Measurements from ENCODE around the gene CLCN1.
"Not testable (repeated sequence)": the region's sequence is repeated elsewhere in the genome, so short reads cannot be mapped to it uniquely, and the experiment has no call there.

The CLCN1 gene

GRCh38 chr7:143384661-143385631 lies 69.0 kb downstream of the CLCN1 start:
- peak; percentile 5 for DNase-seq (ENCODE audit: low spot score)

DNA sequence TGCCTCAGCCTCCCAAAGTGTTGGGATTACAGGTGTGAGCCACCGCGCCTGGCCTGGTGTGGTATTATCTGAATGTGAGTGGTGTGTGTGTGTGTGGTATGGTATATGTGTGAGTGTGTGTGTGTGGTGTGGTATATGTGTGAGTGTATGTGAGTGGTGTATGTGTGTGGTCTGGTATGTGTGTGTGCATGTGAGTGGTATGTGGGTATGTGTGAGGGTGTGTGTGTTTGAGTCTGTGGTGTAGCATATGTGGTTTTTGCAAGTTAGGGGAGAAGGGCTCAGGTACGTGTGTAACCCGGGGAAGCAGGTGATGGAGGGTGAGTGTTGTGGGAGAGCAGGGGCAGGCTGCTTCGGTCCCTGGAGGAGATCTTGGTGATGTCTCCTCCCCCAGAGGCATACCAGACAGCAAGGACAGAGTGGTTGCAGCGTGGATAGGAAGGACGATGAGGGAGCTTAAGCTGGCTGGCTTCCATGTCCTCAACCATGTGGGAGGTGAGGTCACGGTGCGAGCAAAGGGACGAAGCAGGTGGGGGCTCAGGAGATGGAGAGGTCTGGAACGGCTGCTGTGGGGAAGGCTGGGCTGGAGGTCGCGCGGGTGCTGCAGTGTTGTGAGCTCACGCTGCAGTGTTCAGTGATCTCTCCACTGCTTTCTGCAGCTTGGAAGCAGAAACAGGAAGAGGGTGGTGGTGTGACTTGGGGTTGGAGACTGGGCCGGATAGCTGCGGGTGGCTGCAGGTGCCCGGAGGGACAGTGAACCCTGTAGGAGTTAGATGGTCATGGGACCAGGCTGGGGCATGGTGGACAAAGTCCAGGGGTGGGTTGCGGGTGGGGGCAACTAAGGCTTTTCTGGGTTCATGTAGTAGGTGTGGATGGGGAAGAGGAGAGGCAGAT lies 70.2 kb downstream of the CLCN1 start:
- DNase-seq (ENCODE audit: low spot score): peak; percentile 10

GRCh38 chr7:143387156-143387975 lies 71.5 kb downstream of the CLCN1 start:
- no peak for DNase-seq (ENCODE audit: low spot score)

- no peak for DNase-seq (ENCODE audit: low spot score)
These were observed 72.1 kb downstream of the CLCN1 start for GRCh38 chr7:143388051-143388450.

DNA sequence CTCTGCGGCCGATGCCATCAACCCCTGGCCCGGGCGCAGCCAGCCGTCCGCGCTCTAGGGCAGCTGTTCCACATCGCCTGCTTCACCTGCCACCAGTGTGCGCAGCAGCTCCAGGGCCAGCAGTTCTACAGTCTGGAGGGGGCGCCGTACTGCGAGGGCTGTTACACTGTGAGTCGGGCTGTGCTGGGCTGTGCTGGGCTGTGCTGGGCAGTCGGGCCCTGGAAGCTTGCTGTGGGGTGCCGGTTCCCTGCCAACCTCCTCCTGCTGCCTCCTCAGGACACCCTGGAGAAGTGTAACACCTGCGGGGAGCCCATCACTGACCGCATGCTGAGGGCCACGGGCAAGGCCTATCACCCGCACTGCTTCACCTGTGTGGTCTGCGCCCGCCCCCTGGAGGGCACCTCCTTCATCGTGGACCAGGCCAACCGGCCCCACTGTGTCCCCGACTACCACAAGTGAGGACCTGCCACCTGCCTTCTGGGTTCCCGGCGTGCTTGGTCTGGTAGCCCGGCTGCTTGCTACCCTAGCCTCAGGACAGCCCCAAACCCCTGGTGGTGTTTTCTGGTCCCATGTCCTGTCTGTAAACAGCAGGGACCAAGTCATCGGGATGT lies 72.7 kb downstream of the CLCN1 start:
- DNase-seq (ENCODE audit: low spot score): no peak

- DNase-seq (ENCODE audit: low spot score): no peak
These were observed 73.6 kb downstream of the CLCN1 start for GRCh38 chr7:143389316-143390103.

DNA sequence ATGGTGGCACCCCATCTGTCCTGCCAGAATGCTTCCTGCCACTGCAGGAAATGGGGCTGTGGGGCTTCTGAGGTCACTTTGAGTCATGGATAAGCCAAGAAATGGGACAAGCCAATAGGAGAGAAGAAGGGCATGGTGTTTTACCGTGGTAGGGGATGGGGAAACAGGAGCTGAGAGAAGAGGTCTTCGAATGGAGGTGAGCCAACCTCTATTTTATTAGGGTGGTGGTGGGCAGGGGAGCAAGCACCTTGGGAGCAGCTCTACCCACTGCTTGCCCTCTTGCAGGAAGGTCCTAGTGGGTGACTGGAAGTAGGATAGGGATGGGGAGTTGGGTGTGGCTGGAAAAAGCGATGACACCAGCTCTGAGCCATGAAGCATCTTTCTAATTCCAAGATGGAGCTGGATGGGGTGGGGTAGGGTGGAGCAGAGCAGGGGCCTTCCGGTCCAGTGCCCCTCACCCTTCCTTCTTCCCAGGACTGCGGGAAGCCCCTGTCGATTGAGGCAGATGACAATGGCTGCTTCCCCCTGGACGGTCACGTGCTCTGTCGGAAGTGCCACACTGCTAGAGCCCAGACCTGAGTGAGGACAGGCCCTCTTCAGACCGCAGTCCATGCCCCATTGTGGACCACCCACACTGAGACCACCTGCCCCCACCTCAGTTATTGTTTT lies 74.3 kb downstream of the CLCN1 start:
- DNase-seq (ENCODE audit: low spot score): no peak

GRCh38 chr7:143390773-143391317 lies 74.9 kb downstream of the CLCN1 start:
- DNase-seq (ENCODE audit: low spot score): no peak

DNA sequence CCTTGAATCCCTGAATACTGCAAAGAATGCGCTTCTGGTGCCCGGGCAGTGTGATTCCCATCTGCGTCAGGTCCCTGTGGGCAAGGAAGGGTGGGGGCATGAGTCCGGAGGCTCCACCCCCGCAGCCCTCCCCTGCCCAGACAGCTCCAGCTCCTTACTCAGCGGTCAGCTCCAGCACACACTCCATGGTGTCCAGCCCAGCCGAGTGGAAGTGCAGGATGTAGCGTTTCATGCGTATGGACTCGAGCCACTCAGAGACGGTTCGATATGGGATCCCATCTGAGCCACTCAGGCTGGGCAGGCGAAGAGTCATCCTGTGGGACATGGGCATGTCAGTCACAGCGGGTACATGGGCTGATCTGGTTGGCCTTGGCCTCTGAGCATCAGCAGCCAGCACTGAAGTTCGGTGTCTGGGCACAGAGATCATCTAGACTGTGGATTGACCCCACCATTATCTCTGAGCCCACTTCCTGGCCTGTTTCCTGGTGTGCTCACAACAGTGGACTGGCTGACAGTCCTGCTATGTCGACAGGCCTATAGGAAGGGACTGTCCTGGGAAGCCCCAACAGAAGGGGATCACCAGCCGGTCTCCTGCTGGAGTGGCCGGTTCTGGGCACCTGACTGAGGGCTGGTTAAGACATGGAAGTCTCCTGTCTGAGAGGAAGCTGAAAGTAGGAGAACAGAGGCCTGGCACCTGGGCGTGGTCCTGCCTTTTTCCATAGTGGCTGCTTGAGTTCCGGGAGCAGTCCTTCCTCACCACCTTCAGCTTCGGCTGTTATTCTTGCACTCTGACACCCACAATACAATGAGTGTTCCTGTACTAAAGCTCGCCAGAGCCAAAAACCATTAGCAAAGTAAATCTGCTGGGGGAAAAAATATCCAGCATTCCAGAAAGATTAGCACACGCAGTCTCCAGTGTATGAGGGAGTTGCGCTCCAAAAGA lies 75.8 kb downstream of the CLCN1 start:
- DNase-seq (ENCODE audit: low spot score): peak; percentile 94

- not testable (repeated sequence) for DNase-seq (ENCODE audit: low spot score)
These were observed 76.5 kb downstream of the CLCN1 start for GRCh38 chr7:143392427-143392826.

- DNase-seq (ENCODE audit: low spot score): no peak
These were observed 77.0 kb downstream of the CLCN1 start for GRCh38 chr7:143392875-143393266.

DNA sequence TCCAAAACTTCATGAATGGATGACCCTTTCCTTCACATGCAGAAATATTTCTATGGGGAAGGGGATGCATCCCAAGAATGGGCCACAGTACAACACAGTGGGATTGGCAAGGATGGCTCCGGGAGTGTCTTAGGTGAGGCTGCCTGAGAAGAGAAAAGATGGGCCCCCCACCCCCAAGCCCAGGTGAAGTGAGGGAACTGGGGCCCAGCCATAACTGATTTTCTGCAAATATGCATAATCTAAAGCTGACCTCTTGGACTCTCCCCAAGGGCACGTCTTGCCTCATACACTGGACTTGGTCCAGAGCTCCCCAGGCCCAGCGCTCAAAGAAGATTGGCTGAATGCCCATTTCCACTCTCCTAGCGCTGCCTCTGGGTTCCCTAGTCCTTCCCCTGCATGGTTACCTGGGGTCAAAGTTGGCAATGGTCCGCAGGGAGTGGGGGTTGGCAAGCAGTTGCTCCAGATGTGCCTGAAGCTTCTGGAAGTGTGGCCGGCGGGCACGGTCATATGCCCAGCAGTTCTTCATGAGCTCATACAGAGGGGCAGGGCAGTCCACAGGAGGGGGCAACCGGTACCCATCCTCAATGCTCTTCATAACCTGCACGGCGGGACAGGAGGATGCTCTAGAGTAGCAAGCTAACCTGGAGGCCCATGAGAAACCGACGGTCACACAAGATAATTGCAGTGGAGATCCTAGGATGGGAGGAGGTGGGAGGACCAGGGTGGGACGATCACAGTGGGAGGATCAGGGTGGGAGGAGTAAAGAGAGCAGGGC lies 77.5 kb downstream of the CLCN1 start:
- no peak for DNase-seq (ENCODE audit: low spot score)

DNA sequence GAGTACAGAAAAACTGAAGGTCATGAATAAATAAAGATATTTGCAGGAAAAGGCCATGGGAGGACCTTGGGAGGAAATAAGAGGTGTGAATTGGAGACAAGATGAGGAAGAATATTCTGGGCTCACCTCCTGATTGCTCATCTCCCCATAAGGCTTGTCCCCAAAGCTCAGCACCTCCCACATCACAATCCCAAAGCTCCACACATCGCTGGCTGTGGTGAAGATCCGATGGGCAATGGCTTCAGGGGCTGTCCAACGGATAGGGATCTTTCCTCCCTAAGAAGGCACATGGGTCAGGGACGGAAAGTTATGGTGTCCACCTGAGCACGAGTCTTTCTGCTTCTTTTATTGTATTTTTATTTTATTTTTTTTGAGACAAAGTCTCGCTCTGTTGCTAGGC lies 78.2 kb downstream of the CLCN1 start:
- no peak for DNase-seq (ENCODE audit: low spot score)

DNA sequence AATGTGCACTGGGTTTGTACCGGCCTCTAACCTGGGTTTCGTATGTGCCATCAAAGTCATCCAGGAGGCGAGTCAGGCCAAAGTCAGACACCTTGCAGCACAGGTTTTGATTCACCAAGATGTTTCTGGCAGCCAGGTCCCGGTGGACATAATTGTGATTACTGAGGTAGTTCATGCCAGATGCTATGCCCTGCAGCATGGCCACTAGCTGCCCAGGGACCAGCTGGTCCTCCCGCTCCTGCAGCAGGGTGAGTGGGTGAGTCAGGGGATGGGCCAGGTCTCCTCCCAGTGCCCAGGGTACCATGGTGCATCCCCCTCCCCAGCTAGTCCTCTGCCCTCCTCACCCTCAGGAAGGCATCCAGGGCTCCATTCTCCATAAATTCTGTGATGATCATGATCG lies 78.9 kb downstream of the CLCN1 start:
- no peak for DNase-seq (ENCODE audit: low spot score)

- DNase-seq (ENCODE audit: low spot score): no peak
These were observed 79.6 kb downstream of the CLCN1 start for GRCh38 chr7:143395187-143396149.

DNA sequence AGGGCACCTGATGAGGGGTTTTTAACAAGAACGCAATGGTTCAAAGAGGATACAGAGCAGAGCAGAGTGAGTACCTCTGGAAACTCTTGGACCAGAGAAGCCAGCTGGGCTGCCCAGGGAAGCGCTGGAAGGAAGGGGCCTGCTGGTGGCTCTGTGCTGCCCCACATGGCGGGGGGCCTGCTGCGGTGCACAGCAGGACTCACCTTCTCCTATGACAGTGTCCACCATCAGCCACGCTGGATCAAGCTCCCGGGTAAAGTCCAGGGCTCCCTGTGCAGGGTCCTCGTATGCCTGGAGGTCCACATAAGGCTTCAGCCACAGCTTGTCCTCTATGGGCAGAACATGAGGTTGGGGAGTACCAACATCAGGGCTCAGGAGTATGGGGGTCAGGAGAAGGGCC lies 80.3 kb downstream of the CLCN1 start:
- no peak for DNase-seq (ENCODE audit: low spot score)

Data from AG20443 (cell line).